ENCODE data around the gene AKTIP.

The AKTIP gene

GRCh38 chr16:53465606-53466280 is 37.3 kb downstream of the AKTIP start:
- Histone ChIP-seq H3K9ac (ENCODE audit: low read depth, low read length) (no peak overlapping the region), H3K36me3 (ENCODE audit: insufficient read depth, low read length) (peaks cover 79% of the 10 kb centered on the region), H3K4me1 (ENCODE audit: insufficient read depth, low read length) (no peaks in the 10 kb centered on the region), H3K27me3 (ENCODE audit: insufficient read depth, low read length) (no peaks in the 10 kb centered on the region), H3K4me3 (ENCODE audit: low read length) (no peak overlapping the region), H3K27ac (ENCODE audit: low read depth, low read length) (no peak overlapping the region), H3K9me3 (ENCODE audit: insufficient read depth, low read depth, low read length) (no peaks in the 10 kb centered on the region)
- 91% methylated on average over 6 of the region's 6 CpGs for WGBS

DNA sequence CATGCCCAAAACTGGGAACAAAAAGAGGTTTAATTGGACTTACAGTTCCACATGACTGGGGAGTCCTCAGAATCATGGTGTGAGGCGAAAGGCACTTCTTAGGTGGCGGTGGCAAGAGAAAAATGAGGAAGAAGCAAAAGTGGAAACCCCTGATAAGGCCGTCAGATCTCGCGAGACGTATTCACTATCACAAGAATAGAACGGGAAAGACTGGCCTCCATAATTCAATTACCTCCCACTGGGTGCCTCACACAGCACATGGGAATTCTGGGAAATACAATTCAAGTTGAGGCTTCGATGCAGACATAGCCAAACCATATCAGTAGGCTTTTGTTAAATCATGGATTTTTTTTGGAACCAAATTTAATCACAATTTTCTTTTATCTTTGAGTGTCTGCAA is 44.4 kb downstream of the AKTIP start:
- no peak overlapping the region for H3K27ac ChIP-seq (ENCODE audit: low read depth, low read length)
- H3K4me3 ChIP-seq (ENCODE audit: low read length): no peak overlapping the region
- no peaks in the 10 kb centered on the region for H3K27me3 ChIP-seq (ENCODE audit: insufficient read depth, low read length)
- H3K9me3 ChIP-seq (ENCODE audit: insufficient read depth, low read depth, low read length): no peaks in the 10 kb centered on the region
- H3K4me1 ChIP-seq (ENCODE audit: insufficient read depth, low read length): no peaks in the 10 kb centered on the region
- 91% methylated on average over 8 of the region's 8 CpGs for WGBS
- H3K9ac ChIP-seq (ENCODE audit: low read depth, low read length): no peak overlapping the region
- peaks cover 75% of the 10 kb centered on the region for H3K36me3 ChIP-seq (ENCODE audit: insufficient read depth, low read length)

DNA sequence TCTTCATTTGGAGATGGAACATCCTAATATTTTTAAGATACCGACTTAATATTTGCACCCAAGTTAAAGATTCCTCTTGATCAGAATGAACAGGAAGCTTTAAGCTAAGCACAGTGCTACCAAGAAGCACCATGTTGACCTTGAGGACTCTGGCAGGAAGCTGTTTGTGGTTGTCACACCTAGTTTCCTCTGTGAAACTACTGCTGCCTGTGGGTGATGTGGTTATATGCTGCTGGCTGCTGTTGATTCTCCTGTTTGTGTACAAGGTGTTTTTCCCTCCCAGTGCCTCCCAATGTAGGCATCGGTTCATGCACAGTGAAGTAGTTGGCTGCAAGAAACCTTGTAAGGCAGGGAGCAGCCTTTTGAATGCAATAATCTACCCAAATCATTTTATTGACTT is 45.3 kb downstream of the AKTIP start:
- H3K27me3 ChIP-seq (ENCODE audit: insufficient read depth, low read length): no peaks in the 10 kb centered on the region
- peaks cover 83% of the 10 kb centered on the region for H3K36me3 ChIP-seq (ENCODE audit: insufficient read depth, low read length)
- H3K27ac ChIP-seq (ENCODE audit: low read depth, low read length): no peak overlapping the region
- H3K9ac ChIP-seq (ENCODE audit: low read depth, low read length): no peak overlapping the region
- H3K9me3 ChIP-seq (ENCODE audit: insufficient read depth, low read depth, low read length): no peaks in the 10 kb centered on the region
- no peaks in the 10 kb centered on the region for H3K4me1 ChIP-seq (ENCODE audit: insufficient read depth, low read length)
- H3K4me3 ChIP-seq (ENCODE audit: low read length): no peak overlapping the region
- 93% methylated on average over 2 of the region's 2 CpGs for WGBS

- Histone ChIP-seq H3K9me3 (ENCODE audit: insufficient read depth, low read depth, low read length) (no peaks in the 10 kb centered on the region), H3K9ac (ENCODE audit: low read depth, low read length) (no peak overlapping the region), H3K4me1 (ENCODE audit: insufficient read depth, low read length) (no peaks in the 10 kb centered on the region), H3K27ac (ENCODE audit: low read depth, low read length) (no peak overlapping the region), H3K36me3 (ENCODE audit: insufficient read depth, low read length) (peaks cover 83% of the 10 kb centered on the region), H3K27me3 (ENCODE audit: insufficient read depth, low read length) (no peaks in the 10 kb centered on the region), H3K4me3 (ENCODE audit: low read length) (no peak overlapping the region)
- WGBS: 93% methylated on average over 2 of the region's 2 CpGs
Observed at GRCh38 chr16:53456625-53457024, 46.4 kb downstream of the AKTIP start.

GRCh38 chr16:53453928-53454327 is 49.1 kb downstream of the AKTIP start:
- Histone ChIP-seq H3K36me3 (ENCODE audit: insufficient read depth, low read length) (peaks cover 75% of the 10 kb centered on the region), H3K4me3 (ENCODE audit: low read length) (no peak overlapping the region), H3K9ac (ENCODE audit: low read depth, low read length) (no peak overlapping the region), H3K9me3 (ENCODE audit: insufficient read depth, low read depth, low read length) (no peaks in the 10 kb centered on the region), H3K4me1 (ENCODE audit: insufficient read depth, low read length) (no peaks in the 10 kb centered on the region), H3K27ac (ENCODE audit: low read depth, low read length) (no peak overlapping the region), H3K27me3 (ENCODE audit: insufficient read depth, low read length) (no peaks in the 10 kb centered on the region)
- 99% methylated on average over 5 of the region's 5 CpGs for WGBS

DNA sequence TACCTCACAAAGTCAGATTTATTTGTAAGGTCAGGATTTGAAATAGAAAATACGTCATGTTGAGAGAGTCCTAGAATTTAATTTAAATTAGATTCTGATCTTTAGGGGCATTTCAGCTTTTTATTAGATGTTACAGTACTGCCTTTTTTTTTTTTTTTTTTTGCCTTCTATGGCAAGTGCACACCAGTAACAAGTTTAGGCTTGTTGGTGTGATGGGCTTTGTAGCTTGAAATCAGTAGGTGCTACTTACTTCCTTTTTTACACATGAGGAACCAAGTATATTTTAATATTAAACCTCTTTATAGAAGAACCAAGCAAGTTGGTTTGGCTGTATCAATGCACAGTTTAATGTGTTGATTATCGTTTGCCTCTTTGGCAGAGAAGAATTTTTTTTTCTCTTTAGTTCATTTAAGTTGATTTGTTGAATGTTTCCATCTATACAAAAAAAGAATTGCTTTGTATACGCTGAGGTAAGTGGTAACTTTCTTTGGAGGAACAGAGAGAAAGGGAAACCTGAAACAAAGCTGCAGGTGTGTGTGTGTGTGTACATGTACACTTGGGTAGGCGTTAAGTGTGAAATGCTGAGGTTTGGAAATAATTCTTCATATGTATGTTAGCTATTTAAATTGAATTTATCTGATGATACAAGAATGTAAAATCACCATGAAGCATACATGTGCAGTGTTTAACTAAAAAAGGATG is 53.0 kb downstream of the AKTIP start:
- Histone ChIP-seq H3K27ac (ENCODE audit: low read depth, low read length) (no peak overlapping the region), H3K4me3 (ENCODE audit: low read length) (no peak overlapping the region), H3K27me3 (ENCODE audit: insufficient read depth, low read length) (no peaks in the 10 kb centered on the region), H3K4me1 (ENCODE audit: insufficient read depth, low read length) (no peaks in the 10 kb centered on the region), H3K36me3 (ENCODE audit: insufficient read depth, low read length) (peaks cover 73% of the 10 kb centered on the region), H3K9me3 (ENCODE audit: insufficient read depth, low read depth, low read length) (no peaks in the 10 kb centered on the region), H3K9ac (ENCODE audit: low read depth, low read length) (no peak overlapping the region)
- 98% methylated on average over 3 of the region's 4 CpGs for WGBS

GRCh38 chr16:53446090-53446489 is 56.9 kb downstream of the AKTIP start:
- H3K36me3 ChIP-seq (ENCODE audit: insufficient read depth, low read length): peaks cover 68% of the 10 kb centered on the region
- H3K27ac ChIP-seq (ENCODE audit: low read depth, low read length): no peak overlapping the region
- H3K27me3 ChIP-seq (ENCODE audit: insufficient read depth, low read length): no peaks in the 10 kb centered on the region
- no peaks in the 10 kb centered on the region for H3K4me1 ChIP-seq (ENCODE audit: insufficient read depth, low read length)
- WGBS: 81% methylated on average over 3 of the region's 3 CpGs
- no peaks in the 10 kb centered on the region for H3K9me3 ChIP-seq (ENCODE audit: insufficient read depth, low read depth, low read length)
- H3K9ac ChIP-seq (ENCODE audit: low read depth, low read length): no peak overlapping the region
- no peak overlapping the region for H3K4me3 ChIP-seq (ENCODE audit: low read length)

DNA sequence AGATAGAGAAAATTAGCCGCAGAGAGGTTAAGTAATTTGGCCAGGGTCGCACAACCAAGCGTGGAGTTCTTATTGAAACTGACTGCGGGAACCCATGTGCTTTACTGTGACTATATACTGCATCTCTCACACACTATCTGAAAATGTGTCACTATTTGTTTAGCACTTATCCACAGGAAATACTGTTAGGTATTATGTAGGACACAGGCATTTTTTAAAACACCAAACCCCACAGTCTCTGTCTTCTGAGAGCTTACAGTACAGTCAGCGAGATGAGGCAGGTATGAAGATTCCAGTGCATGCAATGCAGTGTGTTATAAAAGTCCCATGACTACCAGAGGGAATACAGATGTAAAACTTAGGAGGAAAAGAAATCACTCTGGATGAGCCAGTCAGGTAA is 57.5 kb downstream of the AKTIP start:
- H3K27me3 ChIP-seq (ENCODE audit: insufficient read depth, low read length): no peaks in the 10 kb centered on the region
- over 99% methylated on average over 5 of the region's 5 CpGs for WGBS
- no peaks in the 10 kb centered on the region for H3K9me3 ChIP-seq (ENCODE audit: insufficient read depth, low read depth, low read length)
- no peak overlapping the region for H3K4me3 ChIP-seq (ENCODE audit: low read length)
- H3K4me1 ChIP-seq (ENCODE audit: insufficient read depth, low read length): no peaks in the 10 kb centered on the region
- peaks cover 70% of the 10 kb centered on the region for H3K36me3 ChIP-seq (ENCODE audit: insufficient read depth, low read length)
- H3K27ac ChIP-seq (ENCODE audit: low read depth, low read length): no peak overlapping the region
- H3K9ac ChIP-seq (ENCODE audit: low read depth, low read length): no peak overlapping the region
